ENCODE measurements around the gene WAPL.

The WAPL gene

GRCh38 chr10:86450806-86451603 is 70.6 kb downstream of the WAPL start:
- no peak for DNase-seq

GRCh38 chr10:86449926-86450558 is 71.5 kb downstream of the WAPL start:
- no peak for DNase-seq

- DNase-seq, result no peak
These were observed 74.2 kb downstream of the WAPL start for GRCh38 chr10:86447432-86447831.

GRCh38 chr10:86446987-86447386 is 74.6 kb downstream of the WAPL start:
- no peak for DNase-seq

- DNase-seq, result no peak
These were observed 75.2 kb downstream of the WAPL start for GRCh38 chr10:86446440-86446839.

- no peak for DNase-seq
These were observed 77.7 kb downstream of the WAPL start for GRCh38 chr10:86443936-86444335.

GRCh38 chr10:86443069-86443468 is 78.5 kb downstream of the WAPL start:
- DNase-seq, result no peak

- DNase-seq, result no peak
These were observed 80.4 kb downstream of the WAPL start for GRCh38 chr10:86440874-86441843.

GRCh38 chr10:86439544-86439943 is 82.0 kb downstream of the WAPL start:
- DNase-seq, result no peak

- DNase-seq, result no peak
These were observed 83.4 kb downstream of the WAPL start for GRCh38 chr10:86438091-86438749.

- DNase-seq, result no peak
These were observed 84.1 kb downstream of the WAPL start for GRCh38 chr10:86437447-86437846.

GRCh38 chr10:86436963-86437362 is 84.6 kb downstream of the WAPL start:
- no peak for DNase-seq

- no peak for DNase-seq
These were observed 86.9 kb downstream of the WAPL start for GRCh38 chr10:86434656-86435055.

GRCh38 chr10:86423739-86424138 is 97.9 kb downstream of the WAPL start:
- no peak for DNase-seq

- no peak for DNase-seq
These were observed 102.5 kb downstream of the WAPL start for GRCh38 chr10:86419101-86419500.

- DNase-seq, result no peak
These were observed 106.0 kb downstream of the WAPL start for GRCh38 chr10:86415583-86415982.

GRCh38 chr10:86415116-86415515 is 106.5 kb downstream of the WAPL start:
- no peak for DNase-seq

GRCh38 chr10:86413046-86413728 is 108.4 kb downstream of the WAPL start:
- no peak for DNase-seq

GRCh38 chr10:86411852-86412560 is 109.6 kb downstream of the WAPL start:
- DNase-seq, result no peak

- DNase-seq, result no peak
These were observed 110.2 kb downstream of the WAPL start for GRCh38 chr10:86411281-86411841.

GRCh38 chr10:86410542-86411124 is 111.0 kb downstream of the WAPL start:
- DNase-seq, result no peak

Measured in DMS79 treated with DMSO at 0.1 percent for 48 hours (cell line).